HepG2 (cell line): ENCODE measurements around the gene PKIG. TPM values are rescaled to one million over a fixed set of nuclear protein-coding genes. Genes with fewer than 3 reads are reported as not detected.

Source experiments
- BCL3 ChIP-seq: sonication (generic); formaldehyde crosslinking; IDR thresholded peaks from 2 replicates; pipeline ENCODE4 v1.5.1; 2020; ENCODE audit warnings: mild to moderate bottlenecking, missing genetic modification reagents, moderate library complexity
- BCL6 ChIP-seq: IDR thresholded peaks from 2 replicates; pipeline ENCODE4 v1.6.1; 2016; ENCODE audit warnings: missing genetic modification reagents, missing compliant biosample characterization
- DMTF1 ChIP-seq: sonication (generic); formaldehyde crosslinking; IDR thresholded peaks from 2 replicates; pipeline ENCODE4 v1.4.0; 2020; ENCODE audit warnings: mild to moderate bottlenecking, missing genetic modification reagents
- GLMP ChIP-seq: sonication (generic); formaldehyde crosslinking; IDR thresholded peaks from 2 replicates; pipeline ENCODE4 v1.9.0; 2021; ENCODE audit warnings: missing genetic modification reagents, mild to moderate bottlenecking, borderline replicate concordance
- HNRNPK ChIP-seq: fragments of 200-400 bp; formaldehyde crosslinking; IDR thresholded peaks from 2 replicates; pipeline ENCODE4 v1.6.1; 2018; ENCODE audit warnings: low read length, low read depth, moderate library complexity, mild to moderate bottlenecking; ENCODE audit not compliant: poor library complexity, severe bottlenecking
- HOXA3 ChIP-seq: sonication (generic); formaldehyde crosslinking; IDR thresholded peaks from 2 replicates; pipeline ENCODE4 v1.5.0; 2020; ENCODE audit warnings: missing genetic modification reagents
- HOXA7 ChIP-seq: sonication (generic); formaldehyde crosslinking; IDR thresholded peaks from 2 replicates; pipeline ENCODE4 v1.8.1; 2022; ENCODE audit warnings: mild to moderate bottlenecking, missing genetic modification reagents, moderate library complexity
- IRF9 ChIP-seq: sonication (generic); formaldehyde crosslinking; IDR thresholded peaks from 2 replicates; pipeline ENCODE4 v1.8.0; 2022; ENCODE audit warnings: missing genetic modification reagents, mild to moderate bottlenecking, borderline replicate concordance
- MIER3 ChIP-seq: IDR thresholded peaks from 2 replicates; pipeline ENCODE4 v1.6.1; 2016; ENCODE audit warnings: missing compliant biosample characterization, borderline replicate concordance
- MTF2 ChIP-seq: sonication (generic); formaldehyde crosslinking; IDR thresholded peaks from 2 replicates; pipeline ENCODE4 v1.5.0; 2020; ENCODE audit warnings: missing genetic modification reagents, borderline replicate concordance
- PATZ1 ChIP-seq: sonication (generic); formaldehyde crosslinking; IDR thresholded peaks from 2 replicates; pipeline ENCODE4 v1.4.0; 2020; ENCODE audit warnings: missing genetic modification reagents
- PCBP1 ChIP-seq: fragments of 200-400 bp; formaldehyde crosslinking; IDR thresholded peaks from 2 replicates; pipeline ENCODE4 v1.6.1; 2017; ENCODE audit warnings: mild to moderate bottlenecking, low read depth, low read length, borderline replicate concordance
- POLR2G ChIP-seq: fragments of 200-400 bp; formaldehyde crosslinking; IDR thresholded peaks from 2 replicates; pipeline ENCODE4 v1.6.1; 2018; ENCODE audit warnings: mild to moderate bottlenecking, low read depth, low read length, moderate library complexity
- RNF2 ChIP-seq: fragments of 450-650 bp; conservative IDR thresholded peaks from 2 replicates; pipeline ENCODE4 v1.6.1; 2016; ENCODE audit warnings: low read depth
- TBX2 ChIP-seq: sonication (generic); formaldehyde crosslinking; IDR thresholded peaks from 2 replicates; pipeline ENCODE4 v1.5.0; 2020; ENCODE audit warnings: missing genetic modification reagents, mild to moderate bottlenecking, borderline replicate concordance
- TP53 ChIP-seq: sonication (generic); formaldehyde crosslinking; conservative IDR thresholded peaks from 2 replicates; pipeline ENCODE4 v1.4.0; 2020; ENCODE audit warnings: missing genetic modification reagents
- ZBTB25 ChIP-seq: IDR thresholded peaks from 2 replicates; pipeline ENCODE4 v1.6.1; 2018; ENCODE audit warnings: missing genetic modification reagents
- ZBTB8A ChIP-seq: sonication (generic); formaldehyde crosslinking; IDR thresholded peaks from 2 replicates; pipeline ENCODE4 v1.4.0; 2020; ENCODE audit warnings: mild to moderate bottlenecking, low read depth, missing genetic modification reagents, borderline replicate concordance
- ZNF44 ChIP-seq: sonication (generic); formaldehyde crosslinking; IDR thresholded peaks from 2 replicates; pipeline ENCODE4 v1.5.1; 2020; ENCODE audit warnings: mild to moderate bottlenecking, missing genetic modification reagents
- polyA plus RNA-seq, 8 experiments: library from polyadenylated mRNA; depleted of rRNA in 3 of 8; stranded (reverse) in 7 of 8; unstranded in 1 of 8; fragments of >200 nt; fragmentation: Illumina TruSeq in 4 of 8; extraction: Trizol in 4 of 8; gene quantifications; 2 replicates each; pipeline versions ENCODE4 v1.2.1 to v1.2.3, GENCODE V29; 2011 to 2016; ENCODE audit warnings: low read depth in 4 of 8, missing spikeins in 1 of 8, mixed read lengths in 1 of 8; ENCODE audit not compliant: insufficient read depth in 1 of 8
- total RNA-seq, 5 experiments: library from RNA; depleted of rRNA; stranded (reverse); fragments of >200 nt; fragmentation: Illumina TruSeq; extraction: Trizol; gene quantifications; 2 replicates each; pipeline ENCODE4 v1.2.3, GENCODE V29; 2016; ENCODE audit warnings: low read depth in 1 of 5

Gene PKIG
- total and polyA plus RNA-seq, 2 of the 13 experiments (the other 11 are each of a cell fraction or from before 2014, with no cell fraction given) = 30.8 to 44.5 TPM

- TF ChIP-seq TBX2 (peak; percentile 89), HOXA7 (CRISPR knock-in tag) (no peak), MTF2 (CRISPR knock-in tag) (peak; percentile 80; the same call in 1 of the 2 replicates), IRF9 (CRISPR knock-in tag) (peak; percentile 64; the same call in 1 of the 2 replicates), TP53 (CRISPR knock-in tag) (no peak), PATZ1 (peak; percentile 45), GLMP (CRISPR knock-in tag) (no peak), MIER3 (peak; percentile 57; the same call in 1 of the 2 replicates), BCL6 (peak; percentile 62), DMTF1 (CRISPR knock-in tag) (no peak), BCL3 (CRISPR knock-in tag) (peak; percentile 90), ZBTB25 (CRISPR knock-in tag) (peak; percentile 44; the same call in 1 of the 2 replicates), PCBP1 (no peak), HOXA3 (CRISPR knock-in tag) (peak; percentile 82), ZNF44 (no peak; the same call in 1 of the 2 replicates), HNRNPK (no peak), POLR2G (peak; percentile 91), ZBTB8A (CRISPR knock-in tag) (no peak; the same call in 1 of the 2 replicates), RNF2 (no peak)
Observed at GRCh38 chr20:44609516-44610312, 27.3 kb downstream of the PKIG start (continued).
